Kidney (tissue), 14 donors: ENCODE measurements around the gene DDX54. TPM values are rescaled to one million over a fixed set of nuclear protein-coding genes. Genes with fewer than 3 reads are reported as not detected.
"Not testable (repeated sequence)": the region's sequence is repeated elsewhere in the genome, so short reads cannot be mapped to it uniquely, and the experiment has no call there.

Experiments
- DNase-seq, 5 donors: peaks; one replicate each; pipeline ENCODE4 v3.0.0-alpha.2; 2013 to 2020
- FAIRE-seq: peaks from 2 replicates; lab custom pipeline; 2012; peaks lifted over from hg19 to GRCh38; lab: Jason Lieb, UNC
- H3K27ac ChIP-seq, 2 donors: one replicate each; pipeline ENCODE4 v1.7.0; 2013; ENCODE audit warnings: low read depth in 2 of 2, low read length in 2 of 2, inconsistent platforms in 1 of 2
- H3K27me3 ChIP-seq: one replicate; pipeline ENCODE4 v1.7.1; 2013; ENCODE audit warnings: low read length, inconsistent platforms; ENCODE audit not compliant: control insufficient read depth, insufficient read depth
- H3K36me3 ChIP-seq, 3 donors: one replicate each; pipeline versions ENCODE4 v1.7.0 to v1.7.1; 2013; ENCODE audit warnings: low read length in 3 of 3, control low read depth in 1 of 3, inconsistent platforms in 1 of 3; ENCODE audit not compliant: insufficient read depth in 3 of 3, control insufficient read depth in 2 of 3
- H3K4me1 ChIP-seq, 3 donors: one replicate each; pipeline versions ENCODE4 v1.7.0 to v1.7.1; 2013; ENCODE audit warnings: low read length in 3 of 3, inconsistent platforms in 1 of 3, low read depth in 1 of 3; ENCODE audit not compliant: control insufficient read depth in 2 of 3, insufficient read depth in 2 of 3
- H3K4me3 ChIP-seq, 3 donors: one replicate each; pipeline versions ENCODE4 v1.7.0 to v1.8.1; 2013; ENCODE audit warnings: low read length in 3 of 3, control low read depth in 1 of 3, inconsistent platforms in 1 of 3
- H3K9ac ChIP-seq, 3 donors: one replicate each; pipeline versions ENCODE4 v1.7.0 to v1.7.1; 2013; ENCODE audit warnings: low read length in 3 of 3, control low read depth in 1 of 3, inconsistent platforms in 1 of 3
- H3K9me3 ChIP-seq, 3 donors: one replicate each; pipeline versions ENCODE4 v1.7.0 to v1.7.1; 2013; ENCODE audit warnings: low read length in 3 of 3, control low read depth in 1 of 3, inconsistent platforms in 1 of 3; ENCODE audit not compliant: control insufficient read depth in 2 of 3, insufficient read depth in 1 of 3
- CTCF ChIP-seq: IDR thresholded peaks from 3 replicates; pipeline ENCODE4 v1.5.1; 2012; ENCODE audit warnings: mild to moderate bottlenecking, moderate library complexity, borderline replicate concordance; ENCODE audit not compliant: insufficient read depth; ENCODE audit errors: extremely low read depth
- intact Hi-C: fragments of 100-400 bp; cut with DNase I; formaldehyde crosslinking; loops from one replicate; pipeline ENCODE4 v1.11.1; 2022
- polyA plus RNA-seq: library from polyadenylated mRNA; stranded (reverse); fragments of 350-450 nt; fragmentation: Illumina TruSeq; extraction: RNeasy Lipid Tissue Mini Kit (QIAGEN cat#74804); gene quantifications from one replicate; pipeline ENCODE4 v1.2.3, GENCODE V29; 2014; ENCODE audit warnings: low read depth, low replicate concordance; ENCODE audit not compliant: insufficient read depth
- total RNA-seq: library from RNA; stranded (reverse); fragmentation: NEBNext Ultra II Directional; extraction: Animal tissue kit (Norgen Biotek cat#: 25700); gene quantifications from one replicate; pipeline ENCODE4 v1.2.1, GENCODE V29; 2021
- donor health status: control.
- donor health status: control.
- donor health status: control.
- donor health status: control.
- donor health status: control.
- donor health status: DM: yes; HTN: yes; CAD: no.
- donor health status: Normal renal cell carcinoma (clear cell type).

The DDX54 gene
- total and polyA plus RNA-seq, 2 donors from 2014 or later: 55.4 to 62.0 TPM

GRCh38 chr12:113119980-113120669, 65.2 kb downstream of the DDX54 start:
- no peak for TF ChIP-seq CTCF
- intact Hi-C loops: no loop called here
- Histone ChIP-seq H3K4me1 (no peaks in the 10 kb centered on the region), H3K27ac (no peak overlapping the region), H3K9me3 (peaks cover 0 to 5% (median 0%) of the 10 kb centered on the region in 3 donors), H3K27me3 (no peaks in the 10 kb centered on the region), H3K4me3 (no peak overlapping the region), H3K36me3 (no peaks in the 10 kb centered on the region), H3K9ac (no peak overlapping the region)
- DNase-seq: no peak
- FAIRE-seq: no peak

GRCh38 chr12:113118142-113118541, 67.1 kb downstream of the DDX54 start:
- no peaks in the 10 kb centered on the region for H3K36me3 ChIP-seq
- intact Hi-C loops: no loop called here
- no peak overlapping the region for H3K4me3 ChIP-seq
- H3K27me3 ChIP-seq: no peaks in the 10 kb centered on the region
- no peak for TF ChIP-seq CTCF
- H3K4me1 ChIP-seq: no peaks in the 10 kb centered on the region
- DNase-seq (no peak), FAIRE-seq (no peak)
- H3K9ac ChIP-seq: no peak overlapping the region
- peaks cover 0 to 2% (median 0%) of the 10 kb centered on the region in 3 donors for H3K9me3 ChIP-seq
- H3K27ac ChIP-seq: no peak overlapping the region

- H3K4me1 ChIP-seq, H3K9ac ChIP-seq, DNase-seq, H3K36me3 ChIP-seq, FAIRE-seq, H3K27me3 ChIP-seq, H3K4me3 ChIP-seq, H3K9me3 ChIP-seq, H3K27ac ChIP-seq, intact Hi-C loops: not testable (repeated sequence)
These were observed 67.6 kb downstream of the DDX54 start for GRCh38 chr12:113117684-113118083.

- Histone ChIP-seq H3K4me3 (no peak overlapping the region), H3K9me3 (no peaks in the 10 kb centered on the region), H3K36me3 (no peaks in the 10 kb centered on the region), H3K9ac (no peak overlapping the region), H3K27ac (no peak overlapping the region), H3K27me3 (no peaks in the 10 kb centered on the region), H3K4me1 (no peaks in the 10 kb centered on the region)
- FAIRE-seq (no peak), DNase-seq (peak in 1 of 5 donors; percentile 47)
- TF ChIP-seq CTCF: no peak
- intact Hi-C loops: no loop called here
These were observed 68.4 kb downstream of the DDX54 start for GRCh38 chr12:113116875-113117274.
